HG03159 (cell line): ENCODE results near the gene ZNF503.

Experiments
- ATAC-seq: cut with Tn5 transposase; IDR thresholded peaks from one replicate; pipeline ENCODE4 v1.9.1; 2021; ENCODE audit warnings: mild to moderate bottlenecking, moderate library complexity; ENCODE audit not compliant: unreplicated experiment

The ZNF503 gene

GRCh38 chr10:75358835-75359421, 42.6 kb downstream of the ZNF503 start:
- ATAC-seq, result no peak

DNA sequence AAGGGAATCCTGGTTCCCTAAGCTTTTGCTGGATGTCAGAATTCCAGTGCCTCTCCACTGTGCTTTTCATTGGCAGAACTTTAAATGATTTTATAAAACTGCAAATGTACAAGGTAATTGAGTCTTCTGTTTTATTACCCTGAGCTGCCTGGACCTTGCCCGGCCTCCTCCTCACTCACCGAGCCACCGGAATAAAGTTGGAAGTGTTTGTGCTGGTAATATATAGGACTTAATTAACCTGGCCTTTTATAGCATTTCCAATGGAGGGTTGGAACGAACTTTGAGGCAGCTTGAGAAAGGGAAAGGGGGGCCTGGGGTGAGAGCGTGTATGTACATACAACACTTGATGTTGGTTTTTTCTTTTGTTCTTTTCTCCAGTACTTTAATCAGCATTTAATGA, 43.4 kb downstream of the ZNF503 start:
- ATAC-seq, result no peak

DNA sequence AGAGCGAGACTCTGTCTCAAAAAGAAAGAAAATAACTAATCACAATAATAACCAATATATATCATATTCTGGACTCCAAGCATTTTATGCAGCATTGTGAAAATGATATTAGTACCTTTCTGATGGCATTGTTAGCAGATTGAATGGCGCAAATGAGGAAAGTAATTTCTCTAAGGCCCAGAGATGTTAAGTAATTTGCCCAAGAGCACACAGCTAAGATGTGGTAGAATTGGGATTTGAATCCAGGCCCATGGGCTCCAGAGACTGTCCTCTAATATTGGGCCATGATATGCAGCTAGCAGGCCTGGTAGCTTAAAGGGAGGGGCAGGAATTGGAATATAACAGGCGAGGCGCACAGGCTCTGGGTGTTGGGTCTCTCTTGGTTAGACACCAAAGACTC, 44.1 kb downstream of the ZNF503 start:
- no peak for ATAC-seq

DNA sequence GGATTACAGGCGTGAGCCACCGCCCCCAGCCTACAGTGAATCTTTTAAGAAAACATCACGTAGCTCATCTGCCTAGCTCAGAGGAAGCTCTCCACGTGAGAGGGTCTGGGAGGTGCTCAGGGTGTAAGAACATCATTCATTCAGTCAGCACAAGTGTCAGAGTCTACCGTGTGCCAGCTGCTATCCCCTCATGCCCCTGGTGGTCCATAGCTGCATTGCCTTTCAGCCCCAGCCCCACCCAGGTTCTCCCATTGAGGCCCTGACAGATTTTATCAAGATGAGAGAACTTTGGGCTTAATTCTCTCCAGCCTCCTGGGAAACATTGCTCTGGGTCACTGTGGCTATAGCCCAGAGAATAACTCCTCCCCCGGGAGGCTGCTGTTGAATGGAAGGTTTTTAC, 45.1 kb downstream of the ZNF503 start:
- ATAC-seq, result no peak

DNA sequence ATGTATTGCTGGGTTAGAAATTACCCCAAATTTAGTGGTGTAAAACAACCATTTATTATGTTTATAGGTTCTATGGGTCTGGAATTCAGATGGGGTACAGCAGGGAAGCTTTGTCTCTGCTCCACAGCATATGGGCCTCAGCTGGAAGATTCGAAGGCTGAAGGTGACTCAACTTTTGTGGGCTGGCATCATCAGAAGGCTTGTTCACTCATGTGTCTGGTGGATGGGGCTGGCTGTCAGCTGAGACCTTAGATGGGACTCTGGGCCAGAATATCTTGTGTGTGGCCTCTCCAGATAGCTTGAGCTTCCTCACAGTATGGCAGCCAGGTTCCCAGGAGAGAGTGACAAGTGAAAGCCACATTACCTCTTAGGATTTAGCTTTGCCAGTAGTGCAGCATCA, 45.9 kb downstream of the ZNF503 start:
- no peak for ATAC-seq

DNA sequence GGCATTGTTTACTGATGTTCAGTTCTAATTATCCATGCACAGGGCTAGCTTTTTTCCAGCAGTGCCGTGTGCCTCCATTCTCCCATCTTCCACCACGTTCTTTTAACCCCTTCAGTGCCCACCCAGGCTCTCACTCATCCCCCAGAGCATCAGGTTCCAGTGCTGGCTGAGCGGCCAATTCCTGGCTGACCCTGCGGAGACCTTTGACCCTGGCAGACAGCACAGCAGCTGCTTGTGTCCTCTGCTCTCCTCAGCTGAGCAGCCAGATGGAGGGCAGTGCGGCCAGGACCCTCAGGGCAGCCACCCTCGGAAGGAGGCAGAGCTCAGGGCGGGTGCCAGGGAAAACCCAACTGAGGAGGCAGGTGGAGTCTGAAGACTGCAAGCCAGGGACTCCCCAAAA, 48.4 kb downstream of the ZNF503 start:
- no peak for ATAC-seq

- no peak for ATAC-seq
These were observed 48.9 kb downstream of the ZNF503 start for GRCh38 chr10:75352650-75353049.

GRCh38 chr10:75351637-75352036, 49.9 kb downstream of the ZNF503 start:
- ATAC-seq, result no peak

DNA sequence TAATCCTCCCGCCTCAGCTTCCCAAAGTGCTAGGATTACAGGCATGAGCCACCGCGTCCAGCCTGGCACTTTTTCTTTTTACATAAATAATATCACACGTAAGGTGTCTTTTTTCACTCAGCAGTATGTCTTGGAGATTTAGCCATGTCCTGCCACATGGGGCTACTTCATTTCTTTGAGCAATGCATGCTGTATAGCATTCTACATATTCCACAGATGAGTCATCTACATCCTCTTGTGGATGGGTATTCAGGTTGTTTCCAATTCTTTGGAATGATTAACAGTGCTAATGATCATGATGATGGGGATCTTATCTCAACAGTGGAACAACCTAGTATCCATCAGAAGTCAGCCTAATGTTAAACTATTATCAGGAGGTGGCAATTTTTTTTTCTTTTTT, 50.8 kb downstream of the ZNF503 start:
- no peak for ATAC-seq
